ENCODE measurements around the gene MOK. TPM values are rescaled to one million over a fixed set of nuclear protein-coding genes. Genes with fewer than 3 reads are reported as not detected.

Gene MOK
- total RNA-seq, 3 donors from 2014 or later = 6.2 to 11.2 (median 7.4) TPM

DNA sequence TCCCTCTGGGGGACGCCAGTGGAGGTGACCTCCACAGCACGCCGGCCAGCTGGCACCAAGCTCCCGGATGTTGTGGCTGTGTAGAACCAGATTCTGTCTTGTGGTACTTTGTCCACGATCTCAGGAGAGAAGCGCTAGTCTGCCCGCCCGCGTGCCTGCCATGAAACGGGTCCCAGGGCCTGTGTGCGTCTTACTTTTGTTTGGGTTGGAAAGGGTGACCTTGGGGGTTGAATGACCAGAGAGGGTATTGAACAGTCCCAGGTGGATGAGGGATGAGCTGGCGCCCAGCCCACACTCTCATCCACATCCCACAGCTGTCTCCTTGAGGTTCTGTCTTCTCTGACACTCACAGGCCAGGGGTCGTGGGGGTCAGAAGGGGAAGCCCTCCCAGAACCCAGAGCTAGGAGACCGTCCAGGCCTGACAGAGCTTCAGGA, 87.0 kb downstream of the MOK start:
- DNase-seq (no peak), ATAC-seq (no peak)
- Histone ChIP-seq H3K4me1 (ENCODE audit: low read depth) (peaks cover 4% of the 10 kb centered on the region), H3K36me3 (ENCODE audit: low read depth) (no peaks in the 10 kb centered on the region), H3K4me3 (no peak overlapping the region), H3K9me3 (no peaks in the 10 kb centered on the region)
- intact Hi-C loops (cut with DNase I, micrococcal nuclease) = no loop called here
- no peak for TF ChIP-seq CTCF (IDR thresholded peaks at IDR 0.05)

GRCh38 chr14:102217399-102217798, 87.6 kb downstream of the MOK start:
- H3K4me1 ChIP-seq (ENCODE audit: low read depth) = peaks cover 4% of the 10 kb centered on the region
- TF ChIP-seq CTCF (IDR thresholded peaks at IDR 0.05) = no peak
- no peaks in the 10 kb centered on the region for H3K36me3 ChIP-seq (ENCODE audit: low read depth)
- H3K4me3 ChIP-seq = no peak overlapping the region
- H3K9me3 ChIP-seq = no peaks in the 10 kb centered on the region
- no peak for ATAC-seq
- no peak for DNase-seq
- intact Hi-C loops (cut with DNase I, micrococcal nuclease) = no loop called here

- no peak for DNase-seq
- no peaks in the 10 kb centered on the region for H3K9me3 ChIP-seq
- H3K4me1 ChIP-seq (ENCODE audit: low read depth) = peaks cover 4% of the 10 kb centered on the region
- no peaks in the 10 kb centered on the region for H3K36me3 ChIP-seq (ENCODE audit: low read depth)
- TF ChIP-seq CTCF (IDR thresholded peaks at IDR 0.05) = no peak
- no peak overlapping the region for H3K4me3 ChIP-seq
- intact Hi-C loops (cut with DNase I, micrococcal nuclease) = no loop called here
- no peak for ATAC-seq
Observed at GRCh38 chr14:102215576-102216250, 89.3 kb downstream of the MOK start.

DNA sequence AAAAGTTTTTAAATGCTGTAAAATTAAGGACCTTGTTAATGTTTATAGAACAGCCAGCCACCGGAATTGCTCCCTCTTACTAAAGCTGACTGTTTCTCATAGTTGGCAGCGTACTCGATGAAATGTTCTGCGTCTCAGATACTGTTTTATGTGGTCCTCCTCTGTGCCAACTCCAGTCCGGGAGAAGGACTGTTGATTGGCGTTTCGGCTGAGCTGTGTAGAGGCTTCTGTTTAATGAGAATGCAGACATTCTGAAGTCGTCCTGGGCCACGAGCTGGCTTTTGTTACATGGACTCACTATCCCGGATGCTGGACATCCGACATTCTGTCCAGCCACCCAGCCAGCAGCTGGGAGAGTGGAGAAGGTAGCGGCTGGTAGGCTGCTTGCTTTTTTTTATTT, 89.9 kb downstream of the MOK start:
- no peak for DNase-seq
- Histone ChIP-seq H3K9me3 (no peaks in the 10 kb centered on the region), H3K36me3 (ENCODE audit: low read depth) (no peaks in the 10 kb centered on the region), H3K4me3 (no peak overlapping the region), H3K4me1 (ENCODE audit: low read depth) (peaks cover 4% of the 10 kb centered on the region)
- no peak for TF ChIP-seq CTCF (IDR thresholded peaks at IDR 0.05)
- intact Hi-C loops (cut with DNase I, micrococcal nuclease) = no loop called here
- ATAC-seq = no peak

GRCh38 chr14:102213984-102214658, 90.8 kb downstream of the MOK start:
- no peak for TF ChIP-seq CTCF (IDR thresholded peaks at IDR 0.05)
- ATAC-seq = no peak
- DNase-seq = no peak
- Histone ChIP-seq H3K4me3 (no peak overlapping the region), H3K36me3 (ENCODE audit: low read depth) (no peaks in the 10 kb centered on the region), H3K4me1 (ENCODE audit: low read depth) (peaks cover 4% of the 10 kb centered on the region), H3K9me3 (no peaks in the 10 kb centered on the region)
- intact Hi-C loops (cut with DNase I, micrococcal nuclease) = no loop called here
